Keratinocyte (primary cell): ENCODE data around the gene SH3BP5L. TPM values are rescaled to one million over a fixed set of nuclear protein-coding genes. Genes with fewer than 3 reads are reported as not detected.
A peak's percentile ranks its signal among the peaks of the same experiment; 100 is the strongest.

Experiments used
- DNase-seq: peaks from one replicate; pipeline ENCODE4 v3.0.0-alpha.2; 2011; ENCODE audit warnings: low read depth, missing footprints, low spot score
- FAIRE-seq: peaks from 2 replicates; lab custom pipeline; 2011; peaks lifted over from hg19 to GRCh38; lab: Jason Lieb, UNC
- H2AFZ ChIP-seq: 2 replicates; pipeline ENCODE4 v1.6.0; 2012; ENCODE audit warnings: low read length, control low read depth, inconsistent platforms; ENCODE audit not compliant: control insufficient read depth
- H3K27ac ChIP-seq: 2 replicates; pipeline ENCODE4 v1.5.1; 2011; ENCODE audit warnings: low read length; ENCODE audit not compliant: control insufficient read depth, insufficient read depth
- H3K27me3 ChIP-seq: 3 replicates; pipeline ENCODE4 v1.6.0; 2011; ENCODE audit warnings: low read length; ENCODE audit not compliant: control insufficient read depth, insufficient read depth; ENCODE audit errors: extremely low read depth
- H3K36me3 ChIP-seq, 2 experiments: 2 replicates in 1 of 2; 3 replicates in 1 of 2; pipeline ENCODE4 v1.5.1; 2011; ENCODE audit warnings: low read length in 2 of 2, mild to moderate bottlenecking in 1 of 2; ENCODE audit not compliant: control insufficient read depth in 2 of 2, insufficient read depth in 2 of 2; ENCODE audit errors: extremely low read depth in 1 of 2
- H3K4me1 ChIP-seq: 3 replicates; pipeline ENCODE4 v1.5.1; 2011; ENCODE audit warnings: low read length; ENCODE audit not compliant: control insufficient read depth, insufficient read depth; ENCODE audit errors: extremely low read depth
- H3K4me2 ChIP-seq: 3 replicates; pipeline ENCODE4 v1.6.0; 2011; ENCODE audit warnings: low read depth, low read length; ENCODE audit not compliant: control insufficient read depth, insufficient read depth; ENCODE audit errors: extremely low read depth
- H3K4me3 ChIP-seq, 3 experiments: fragments of 200-600 bp in 1 of 3; sonication (generic) in 1 of 3; 2 replicates in 2 of 3; 3 replicates in 1 of 3; pipeline ENCODE4 v1.5.1; 2011 to 2016; ENCODE audit warnings: low read length in 3 of 3, mild to moderate bottlenecking in 3 of 3, control low read depth in 2 of 3, inconsistent platforms in 1 of 3, low read depth in 1 of 3, mixed read lengths in 1 of 3, mixed run types in 1 of 3, moderate library complexity in 1 of 3; ENCODE audit not compliant: control insufficient read depth in 2 of 3, insufficient read depth in 2 of 3; ENCODE audit errors: extremely low read depth in 1 of 3
- H3K79me2 ChIP-seq: 2 replicates; pipeline ENCODE4 v1.6.0; 2012; ENCODE audit warnings: low read length; ENCODE audit not compliant: control insufficient read depth, insufficient read depth
- H3K9ac ChIP-seq: 3 replicates; pipeline ENCODE4 v1.6.0; 2011; ENCODE audit warnings: low read length; ENCODE audit not compliant: control insufficient read depth, insufficient read depth; ENCODE audit errors: extremely low read depth
- H3K9me1 ChIP-seq: 3 replicates; pipeline ENCODE4 v1.6.0; 2011; ENCODE audit warnings: low read length; ENCODE audit not compliant: control insufficient read depth, insufficient read depth; ENCODE audit errors: extremely low read depth
- H3K9me3 ChIP-seq: 2 replicates; pipeline ENCODE4 v1.5.1; 2012; ENCODE audit warnings: low read depth, low read length; ENCODE audit not compliant: control insufficient read depth
- H4K20me1 ChIP-seq: 3 replicates; pipeline ENCODE4 v1.6.0; 2011; ENCODE audit warnings: low read length; ENCODE audit not compliant: control insufficient read depth, insufficient read depth; ENCODE audit errors: extremely low read depth
- CTCF ChIP-seq, 3 experiments: IDR thresholded peaks in 1 of 3; conservative IDR thresholded peaks in 1 of 3; optimal IDR thresholded peaks in 1 of 3; 2 replicates in 2 of 3; 3 replicates in 1 of 3; pipeline versions ENCODE3 to v1.5.1; 2011; ENCODE audit warnings: low read length in 3 of 3, mild to moderate bottlenecking in 3 of 3, moderate library complexity in 2 of 3, control low read depth in 1 of 3, inconsistent platforms in 1 of 3; ENCODE audit not compliant: insufficient read depth in 2 of 3; ENCODE audit errors: extremely low read depth in 1 of 3
- EZH2 ChIP-seq: IDR thresholded peaks from one replicate; pipeline ENCODE4 v1.6.1; 2012; ENCODE audit warnings: inconsistent platforms, mild to moderate bottlenecking, low read length, moderate library complexity
- dilution Hi-C: fragments of 300-500 bp; cut with MboI; formaldehyde crosslinking; loops from one replicate; pipeline ENCODE4 v1.7.0; 2020; ENCODE audit warnings: low sequenced_read_pairs; ENCODE audit not compliant: extremely low pct_ligation_motif_present
- polyA plus RNA-seq, 5 experiments: library from polyadenylated mRNA; depleted of rRNA in 3 of 5; stranded (reverse) in 3 of 5; stranded (forward) in 1 of 5; unstranded in 1 of 5; fragments of >200 nt; gene quantifications; 1 replicate in 1 of 5; 2 replicates in 3 of 5; 3 replicates in 1 of 5; pipeline versions ENCODE4 v1.2.1 to v1.2.3, GENCODE V29; 2011 to 2012; ENCODE audit warnings: missing spikeins in 2 of 5, low read depth in 1 of 5, low replicate concordance in 1 of 5

Gene SH3BP5L
- polyA plus RNA-seq, 1 donor (not counting 4 experiments of a cell fraction or from before 2014, with no cell fraction given), result 13.2 TPM

- Histone ChIP-seq H3K27me3 (no peaks in the 10 kb centered on the region), H3K36me3 (peaks cover 11 to 26% of the 10 kb centered on the region in 2 experiments), H3K4me1 (peaks cover 12% of the 10 kb centered on the region), H3K9me1 (no peaks in the 10 kb centered on the region), H3K79me2 (no peaks in the 10 kb centered on the region), H3K4me3 (no peak overlapping the region), H4K20me1 (no peaks in the 10 kb centered on the region), H3K9ac (no peak overlapping the region), H3K4me2 (no peak overlapping the region), H3K9me3 (no peaks in the 10 kb centered on the region), H3K27ac (no peak overlapping the region), H2AFZ (no peak overlapping the region)
- FAIRE-seq (peak; percentile 82), DNase-seq (no peak)
- dilution Hi-C loops, result no loop called here
- no peak for TF ChIP-seq CTCF (optimal IDR thresholded peaks at IDR 0.05 in 1 of 3, IDR thresholded peaks at IDR 0.05 in 1 of 3, conservative IDR thresholded peaks at IDR 0.05 in 1 of 3; ENCODE audit: extremely low read depth in 1 of 3, insufficient read depth in 2 of 3, low read length in 3 of 3)
These were observed 14.8 kb downstream of the SH3BP5L start for GRCh38 chr1:248810727-248811513.

- Histone ChIP-seq H3K27me3 (no peaks in the 10 kb centered on the region), H3K4me2 (no peak overlapping the region), H2AFZ (no peak overlapping the region), H3K9me3 (no peaks in the 10 kb centered on the region), H3K9ac (no peak overlapping the region), H3K36me3 (peaks cover 11 to 21% of the 10 kb centered on the region in 2 experiments), H3K4me1 (peaks cover 12% of the 10 kb centered on the region), H3K27ac (no peak overlapping the region), H3K79me2 (no peaks in the 10 kb centered on the region), H3K4me3 (no peak overlapping the region), H4K20me1 (no peaks in the 10 kb centered on the region), H3K9me1 (no peaks in the 10 kb centered on the region)
- dilution Hi-C loops, result no loop called here
- TF ChIP-seq CTCF (optimal IDR thresholded peaks at IDR 0.05 in 1 of 3, IDR thresholded peaks at IDR 0.05 in 1 of 3, conservative IDR thresholded peaks at IDR 0.05 in 1 of 3; ENCODE audit: extremely low read depth in 1 of 3, insufficient read depth in 2 of 3, low read length in 3 of 3), result no peak
- TF ChIP-seq EZH2, result no peak
- DNase-seq (no peak), FAIRE-seq (no peak)
These were observed 15.6 kb downstream of the SH3BP5L start for GRCh38 chr1:248810000-248810726.
